Measurements from ENCODE around the gene AKT1S1. TPM values are rescaled to one million over a fixed set of nuclear protein-coding genes. Genes with fewer than 3 reads are reported as not detected.

AKT1S1 gene
- total and polyA plus RNA-seq, 5 donors from 2014 or later = 3.0 to 12.9 (median 4.1) TPM

DNA sequence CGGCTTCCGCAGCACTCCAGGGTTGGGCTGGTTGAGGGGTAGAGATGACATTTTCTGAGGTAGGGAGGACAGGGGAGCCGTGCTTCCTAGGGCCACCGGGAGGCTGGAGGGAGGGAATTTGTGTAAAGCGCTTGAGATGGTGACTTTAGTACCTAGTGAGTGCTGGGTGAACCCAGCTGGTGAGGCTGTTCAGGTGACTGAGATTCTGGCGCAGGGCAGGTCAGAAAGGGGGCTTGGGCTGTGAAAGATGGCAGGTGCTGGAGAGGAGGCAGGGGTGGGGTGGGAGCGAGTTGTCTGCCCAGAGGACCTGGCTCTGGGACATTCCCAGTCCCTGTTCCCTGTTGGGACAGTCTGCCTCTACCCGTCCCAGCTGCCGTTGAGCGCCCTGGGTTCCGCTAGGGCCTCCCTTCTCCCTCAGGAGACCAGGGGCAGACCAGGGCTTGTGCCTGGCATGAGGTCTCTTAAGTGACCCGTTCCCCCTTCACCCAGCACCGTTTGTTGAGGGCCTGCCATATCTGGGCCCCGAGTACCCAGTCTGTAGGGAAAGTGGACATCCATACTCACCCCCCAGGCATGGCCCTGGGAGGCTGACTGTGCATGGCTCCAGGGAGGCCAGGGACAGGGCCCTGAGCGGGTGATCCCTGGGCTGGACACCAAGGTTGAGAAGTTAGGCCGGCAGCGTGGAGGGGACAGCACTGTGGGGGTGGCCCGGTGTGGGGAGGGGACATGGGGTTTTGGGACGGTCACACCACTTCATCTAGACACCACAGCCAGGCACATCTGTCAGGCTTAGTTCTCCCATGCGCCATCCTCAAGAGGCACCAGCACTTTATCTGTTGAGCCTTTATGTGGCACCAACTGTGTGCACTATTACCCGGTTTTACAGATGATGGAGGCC, 21.2 kb downstream of the AKT1S1 start:
- H3K9me3 Mint-ChIP-seq = no peaks in the 10 kb centered on the region
- peaks cover 0 to 19% (median 11%) of the 10 kb centered on the region in 4 donors for H3K4me1 Mint-ChIP-seq
- no peak for ATAC-seq (ENCODE audit: low read depth in 2 of 2)
- no peaks in the 10 kb centered on the region for H3K36me3 Mint-ChIP-seq
- Histone ChIP-seq H3K9me3 (ENCODE audit: control insufficient read depth in 2 of 2, low read length in 2 of 2) (no peaks in the 10 kb centered on the region), H3K4me3 (ENCODE audit: low read depth, low read length) (no peak overlapping the region), H3K27ac (ENCODE audit: insufficient read depth, low read length, poor library complexity, severe bottlenecking) (no peak overlapping the region), H3K27me3 (ENCODE audit: control insufficient read depth, insufficient read depth, low read length) (peaks cover 2% of the 10 kb centered on the region), H3K4me1 (ENCODE audit: control insufficient read depth, insufficient read depth, low read length, poor library complexity, severe bottlenecking) (peaks cover 13% of the 10 kb centered on the region), H3K36me3 (ENCODE audit: control insufficient read depth, insufficient read depth, low read length) (peaks cover 17% of the 10 kb centered on the region)
- peak overlapping the region in 1 of 3 donors; percentile 48 for H3K27ac Mint-ChIP-seq
- no peak for DNase-seq
- peak overlapping the region in 1 of 4 donors; percentile 49 for H3K4me3 Mint-ChIP-seq
- no peaks in the 10 kb centered on the region for H3K27me3 Mint-ChIP-seq

DNA sequence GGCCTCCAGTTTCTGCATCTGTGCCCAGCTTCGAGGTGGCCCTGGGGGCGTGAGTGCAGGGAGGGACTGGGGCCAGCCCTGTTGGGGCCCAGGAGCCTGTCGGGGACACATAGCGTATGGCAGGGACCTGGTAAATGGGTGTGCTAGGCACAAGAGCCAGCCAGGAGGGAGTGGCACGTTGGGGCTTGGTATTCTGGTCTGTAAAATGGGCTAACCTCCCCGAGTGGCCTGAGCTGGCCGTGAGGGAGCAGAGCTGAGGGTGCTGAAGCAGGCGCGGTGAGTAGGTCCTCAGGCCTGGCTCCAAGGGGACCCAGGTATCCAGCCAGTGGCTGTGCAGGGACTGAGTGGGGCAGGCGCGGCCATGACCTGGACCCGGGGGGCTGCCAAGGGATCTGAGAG, 21.9 kb downstream of the AKT1S1 start:
- H3K27me3 Mint-ChIP-seq = no peaks in the 10 kb centered on the region
- H3K36me3 ChIP-seq (ENCODE audit: control insufficient read depth, insufficient read depth, low read length) = peaks cover 11% of the 10 kb centered on the region

DNA sequence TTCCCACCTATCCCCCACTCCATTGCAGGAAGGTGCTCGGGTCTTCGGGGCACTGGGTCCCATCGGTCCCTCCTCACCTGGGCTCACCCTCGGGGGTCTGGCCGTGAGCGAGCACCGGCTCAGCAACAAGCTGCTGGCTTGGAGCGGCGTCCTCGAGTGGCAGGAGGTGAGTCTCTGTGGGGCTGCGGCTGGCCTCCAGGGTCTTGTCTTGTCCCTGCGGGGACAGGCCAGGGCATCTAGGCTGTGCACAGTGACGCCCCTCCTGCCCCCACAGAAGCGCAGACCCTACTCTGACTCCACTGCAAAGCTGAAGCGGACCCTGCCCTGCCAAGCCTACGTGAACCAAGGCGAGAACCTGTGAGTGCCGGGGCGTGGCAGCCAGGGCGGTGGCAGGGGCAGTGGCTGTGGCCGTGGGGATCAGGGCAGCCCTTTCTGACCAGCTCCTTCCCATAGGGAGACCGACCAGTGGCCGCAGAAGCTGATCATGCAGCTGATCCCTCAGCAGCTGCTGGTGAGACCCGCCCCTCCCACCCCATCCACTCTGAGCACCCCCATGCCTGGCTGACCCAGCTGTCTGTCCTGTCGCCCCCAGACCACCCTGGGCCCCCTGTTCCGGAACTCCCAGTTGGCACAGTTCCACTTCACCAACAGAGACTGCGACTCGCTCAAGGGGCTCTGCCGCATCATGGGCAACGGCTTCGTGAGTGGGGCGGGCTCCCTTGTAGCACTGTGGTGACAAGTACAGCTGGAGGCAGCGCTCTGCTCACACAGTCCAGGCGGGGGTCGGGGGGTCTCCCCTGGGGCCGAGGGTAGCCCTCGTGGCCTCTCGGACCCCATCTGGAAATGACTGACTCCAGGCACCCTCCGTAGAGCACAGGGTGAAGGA, 22.5 kb downstream of the AKT1S1 start:
- DNase-seq (no peak), ATAC-seq (ENCODE audit: low read depth in 2 of 2) (no peak)
- Mint-ChIP-seq H3K27ac (peak overlapping the region in 1 of 3 donors; percentile 42), H3K36me3 (no peaks in the 10 kb centered on the region), H3K27me3 (no peaks in the 10 kb centered on the region), H3K9me3 (no peaks in the 10 kb centered on the region), H3K4me1 (peaks cover 7 to 28% (median 21%) of the 10 kb centered on the region in 4 donors), H3K4me3 (no peak overlapping the region)
- Histone ChIP-seq H3K27me3 (ENCODE audit: control insufficient read depth, insufficient read depth, low read length) (peaks cover 2% of the 10 kb centered on the region), H3K36me3 (ENCODE audit: control insufficient read depth, insufficient read depth, low read length) (peaks cover 7% of the 10 kb centered on the region), H3K4me3 (ENCODE audit: low read depth, low read length) (no peak overlapping the region), H3K9me3 (ENCODE audit: control insufficient read depth in 2 of 2, low read length in 2 of 2) (no peaks in the 10 kb centered on the region), H3K4me1 (ENCODE audit: control insufficient read depth, insufficient read depth, low read length, poor library complexity, severe bottlenecking) (peaks cover 21% of the 10 kb centered on the region), H3K27ac (ENCODE audit: insufficient read depth, low read length, poor library complexity, severe bottlenecking) (no peak overlapping the region)

More for the DNA sequence above, 21.9 kb downstream of the AKT1S1 start:
- DNase-seq (no peak), ATAC-seq (ENCODE audit: low read depth in 2 of 2) (no peak)
- H3K27me3 ChIP-seq (ENCODE audit: control insufficient read depth, insufficient read depth, low read length) = peaks cover 2% of the 10 kb centered on the region
- H3K4me3 ChIP-seq (ENCODE audit: low read depth, low read length) = no peak overlapping the region
- no peaks in the 10 kb centered on the region for H3K36me3 Mint-ChIP-seq
- no peaks in the 10 kb centered on the region for H3K9me3 ChIP-seq (ENCODE audit: control insufficient read depth in 2 of 2, low read length in 2 of 2)
- peaks cover 1 to 21% (median 14%) of the 10 kb centered on the region in 4 donors for H3K4me1 Mint-ChIP-seq
- peak overlapping the region in 1 of 4 donors; percentile 49 for H3K4me3 Mint-ChIP-seq
- H3K4me1 ChIP-seq (ENCODE audit: control insufficient read depth, insufficient read depth, low read length, poor library complexity, severe bottlenecking) = peaks cover 17% of the 10 kb centered on the region
- H3K27ac ChIP-seq (ENCODE audit: insufficient read depth, low read length, poor library complexity, severe bottlenecking) = no peak overlapping the region
- no peaks in the 10 kb centered on the region for H3K9me3 Mint-ChIP-seq
- H3K27ac Mint-ChIP-seq = no peak overlapping the region

- H3K27ac Mint-ChIP-seq = peak overlapping the region in 2 of 3 donors; percentile 54 to 69
- peaks cover 7 to 32% (median 26%) of the 10 kb centered on the region in 4 donors for H3K4me1 Mint-ChIP-seq
- peaks cover 0 to 2% (median 0%) of the 10 kb centered on the region in 7 donors for H3K9me3 Mint-ChIP-seq
- Histone ChIP-seq H3K36me3 (ENCODE audit: control insufficient read depth, insufficient read depth, low read length) (peaks cover 5% of the 10 kb centered on the region), H3K27me3 (ENCODE audit: control insufficient read depth, insufficient read depth, low read length) (peaks cover 2% of the 10 kb centered on the region), H3K9me3 (ENCODE audit: control insufficient read depth in 2 of 2, low read length in 2 of 2) (no peaks in the 10 kb centered on the region), H3K4me1 (ENCODE audit: control insufficient read depth, insufficient read depth, low read length, poor library complexity, severe bottlenecking) (peaks cover 21% of the 10 kb centered on the region), H3K4me3 (ENCODE audit: low read depth, low read length) (peak overlapping the region; percentile 13), H3K27ac (ENCODE audit: insufficient read depth, low read length, poor library complexity, severe bottlenecking) (no peak overlapping the region)
- DNase-seq = no peak
- no peaks in the 10 kb centered on the region for H3K36me3 Mint-ChIP-seq
- peak overlapping the region in 2 of 4 donors; percentile 48 to 54 for H3K4me3 Mint-ChIP-seq
- no peaks in the 10 kb centered on the region for H3K27me3 Mint-ChIP-seq
- ATAC-seq (ENCODE audit: low read depth in 2 of 2) = no peak
Observed at GRCh38 chr19:49853852-49854377, 23.2 kb downstream of the AKT1S1 start.

- no peaks in the 10 kb centered on the region for H3K27me3 Mint-ChIP-seq
- Histone ChIP-seq H3K36me3 (ENCODE audit: control insufficient read depth, insufficient read depth, low read length) (peaks cover 2% of the 10 kb centered on the region), H3K27ac (ENCODE audit: insufficient read depth, low read length, poor library complexity, severe bottlenecking) (no peak overlapping the region), H3K4me3 (ENCODE audit: low read depth, low read length) (peak overlapping the region; percentile 52), H3K9me3 (ENCODE audit: control insufficient read depth in 2 of 2, low read length in 2 of 2) (no peaks in the 10 kb centered on the region), H3K27me3 (ENCODE audit: control insufficient read depth, insufficient read depth, low read length) (peaks cover 2% of the 10 kb centered on the region), H3K4me1 (ENCODE audit: control insufficient read depth, insufficient read depth, low read length, poor library complexity, severe bottlenecking) (peaks cover 21% of the 10 kb centered on the region)
- H3K27ac Mint-ChIP-seq = peak overlapping the region; percentile 82 to 92 (median 92)
- peaks cover 7 to 42% (median 35%) of the 10 kb centered on the region in 4 donors for H3K4me1 Mint-ChIP-seq
- ATAC-seq (ENCODE audit: low read depth in 2 of 2) = no peak
- no peak for DNase-seq
- peaks cover 0 to 2% (median 0%) of the 10 kb centered on the region in 7 donors for H3K9me3 Mint-ChIP-seq
- no peaks in the 10 kb centered on the region for H3K36me3 Mint-ChIP-seq
- H3K4me3 Mint-ChIP-seq = peak overlapping the region; percentile 86 to 94 (median 90)
Observed at GRCh38 chr19:49852631-49853126, 24.5 kb downstream of the AKT1S1 start.

DNA sequence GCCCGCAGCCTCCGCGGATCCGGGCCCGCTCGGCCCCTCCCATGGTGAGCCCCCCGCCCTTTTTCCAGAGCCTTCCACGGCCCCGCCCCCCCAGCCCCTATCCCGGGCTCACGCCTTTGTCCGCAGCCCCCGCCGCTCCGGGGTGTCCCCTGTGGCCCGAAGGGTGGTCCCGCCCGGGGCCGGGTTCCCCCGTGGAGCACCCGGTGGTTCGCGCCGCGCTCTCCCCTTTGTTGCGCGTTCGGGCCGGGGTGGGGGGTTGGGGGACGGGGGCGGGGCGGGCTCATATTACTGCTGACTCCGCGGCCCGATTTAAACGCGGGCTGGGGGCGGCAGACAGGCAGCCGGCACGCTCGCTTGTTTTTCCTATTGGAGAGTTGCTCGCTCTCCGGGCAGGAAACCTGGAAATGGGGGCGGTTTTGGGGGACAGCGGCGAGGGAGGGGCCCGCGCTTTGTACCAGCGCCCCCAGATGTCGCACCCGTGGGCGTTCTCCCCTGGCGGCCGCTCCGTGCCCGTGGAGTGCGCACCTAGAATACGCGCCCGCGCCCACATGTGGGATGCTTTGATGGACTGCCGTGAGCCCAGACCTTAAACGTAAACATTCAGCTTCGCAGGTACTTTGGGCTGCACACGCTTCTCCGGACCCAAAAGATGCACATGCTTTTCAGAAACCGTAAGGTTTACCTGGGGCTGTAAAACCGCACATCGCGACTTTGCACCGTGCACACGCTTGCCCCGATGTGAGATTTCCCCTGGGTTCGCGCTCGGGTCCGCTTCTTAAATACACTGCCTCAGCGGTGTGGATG, 25.5 kb downstream of the AKT1S1 start:
- Mint-ChIP-seq H3K4me3 (peak overlapping the region; percentile 86 to 94 (median 90)), H3K27ac (peak overlapping the region in 2 of 3 donors; percentile 92), H3K27me3 (no peaks in the 10 kb centered on the region), H3K9me3 (peaks cover 0 to 2% (median 0%) of the 10 kb centered on the region in 7 donors), H3K36me3 (no peaks in the 10 kb centered on the region), H3K4me1 (peaks cover 7 to 42% (median 36%) of the 10 kb centered on the region in 4 donors)
- no peak for ATAC-seq (ENCODE audit: low read depth in 2 of 2)
- no peaks in the 10 kb centered on the region for H3K36me3 ChIP-seq (ENCODE audit: control insufficient read depth, insufficient read depth, low read length)
- H3K4me1 ChIP-seq (ENCODE audit: control insufficient read depth, insufficient read depth, low read length, poor library complexity, severe bottlenecking) = peaks cover 21% of the 10 kb centered on the region
- H3K4me3 ChIP-seq (ENCODE audit: low read depth, low read length) = peak overlapping the region; percentile 52
- peaks cover 2% of the 10 kb centered on the region for H3K27me3 ChIP-seq (ENCODE audit: control insufficient read depth, insufficient read depth, low read length)
- peak in 2 of 3 donors; percentile 27 to 35 for DNase-seq
- H3K9me3 ChIP-seq (ENCODE audit: control insufficient read depth in 2 of 2, low read length in 2 of 2) = no peaks in the 10 kb centered on the region
- H3K27ac ChIP-seq (ENCODE audit: insufficient read depth, low read length, poor library complexity, severe bottlenecking) = peak overlapping the region; percentile 27

Measured in CD4-positive, CD25-positive, alpha-beta regulatory T cell (primary cell).